Measurements from ENCODE around the gene TEX54.

- TF ChIP-seq, protein P1, sequence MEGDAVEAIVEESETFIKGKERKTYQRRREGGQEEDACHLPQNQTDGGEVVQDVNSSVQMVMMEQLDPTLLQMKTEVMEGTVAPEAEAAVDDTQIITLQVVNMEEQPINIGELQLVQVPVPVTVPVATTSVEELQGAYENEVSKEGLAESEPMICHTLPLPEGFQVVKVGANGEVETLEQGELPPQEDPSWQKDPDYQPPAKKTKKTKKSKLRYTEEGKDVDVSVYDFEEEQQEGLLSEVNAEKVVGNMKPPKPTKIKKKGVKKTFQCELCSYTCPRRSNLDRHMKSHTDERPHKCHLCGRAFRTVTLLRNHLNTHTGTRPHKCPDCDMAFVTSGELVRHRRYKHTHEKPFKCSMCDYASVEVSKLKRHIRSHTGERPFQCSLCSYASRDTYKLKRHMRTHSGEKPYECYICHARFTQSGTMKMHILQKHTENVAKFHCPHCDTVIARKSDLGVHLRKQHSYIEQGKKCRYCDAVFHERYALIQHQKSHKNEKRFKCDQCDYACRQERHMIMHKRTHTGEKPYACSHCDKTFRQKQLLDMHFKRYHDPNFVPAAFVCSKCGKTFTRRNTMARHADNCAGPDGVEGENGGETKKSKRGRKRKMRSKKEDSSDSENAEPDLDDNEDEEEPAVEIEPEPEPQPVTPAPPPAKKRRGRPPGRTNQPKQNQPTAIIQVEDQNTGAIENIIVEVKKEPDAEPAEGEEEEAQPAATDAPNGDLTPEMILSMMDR (IDR thresholded peaks at IDR 0.05): no peak
- TF ChIP-seq POLR2A (IDR thresholded peaks at IDR 0.05): no peak
These were observed 43.6 kb downstream of the TEX54 start for GRCh38 chr11:62788991-62789390.
